H1 (cell line): ENCODE measurements around the gene DRAP1. TPM values are rescaled to one million over a fixed set of nuclear protein-coding genes. Genes with fewer than 3 reads are reported as not detected.

Source experiments
- CTCF ChIA-PET: fragments of 300-600 bp; sonication (Branson Sonifier 250); formaldehyde crosslinking; loops from one replicate; lab custom pipeline; 2021; ENCODE audit not compliant: partially characterized antibody; lab: Charles Lee
- POLR2A ChIA-PET: fragments of 300-600 bp; sonication (Branson Sonifier 250); formaldehyde crosslinking; loops from one replicate; lab custom pipeline; 2021; ENCODE audit warnings: inconsistent platforms; ENCODE audit not compliant: partially characterized antibody; lab: Charles Lee
- DNase-seq, 2 experiments: peaks; one replicate each; pipeline versions ENCODE4 v3.0.0 to v3.0.0-alpha.2; 2010 to 2022; ENCODE audit warnings: low spot score in 2 of 2, low read depth in 1 of 2, mixed read lengths in 1 of 2
- FAIRE-seq: peaks from 2 replicates; lab custom pipeline; 2011; peaks lifted over from hg19 to GRCh38; lab: Jason Lieb, UNC
- H2AFZ ChIP-seq: 2 replicates; pipeline ENCODE4 v1.8.1; 2012; ENCODE audit warnings: low read length, inconsistent platforms
- H2AK5ac ChIP-seq: 2 replicates; pipeline ENCODE4 v1.6.1; 2013; ENCODE audit warnings: low read depth, low read length
- H2BK120ac ChIP-seq: replicated peaks from 2 replicates; pipeline ENCODE3; 2013; ENCODE audit warnings: low read depth, low read length, inconsistent platforms
- H2BK12ac ChIP-seq: 2 replicates; pipeline ENCODE4 v1.6.1; 2013; ENCODE audit warnings: low read depth, low read length
- H2BK15ac ChIP-seq: 2 replicates; pipeline ENCODE4 v1.6.1; 2013; ENCODE audit warnings: low read length
- H2BK20ac ChIP-seq: 2 replicates; pipeline ENCODE4 v1.6.1; 2013; ENCODE audit warnings: low read length
- H2BK5ac ChIP-seq: 2 replicates; pipeline ENCODE4 v1.6.1; 2013; ENCODE audit warnings: low read depth, low read length
- H3K14ac ChIP-seq: 2 replicates; pipeline ENCODE4 v1.6.1; 2013; ENCODE audit warnings: inconsistent platforms; ENCODE audit not compliant: insufficient read length
- H3K18ac ChIP-seq: 2 replicates; pipeline ENCODE4 v1.6.1; 2013; ENCODE audit warnings: low read length; ENCODE audit errors: extremely low read depth
- H3K23ac ChIP-seq: 2 replicates; pipeline ENCODE4 v1.6.1; 2013; ENCODE audit warnings: inconsistent platforms; ENCODE audit not compliant: insufficient read length
- H3K23me2 ChIP-seq: 2 replicates; pipeline ENCODE4 v1.6.1; 2013; ENCODE audit warnings: low read depth, low read length
- H3K27ac ChIP-seq: 2 replicates; pipeline ENCODE4 v1.6.1; 2011; ENCODE audit warnings: low read depth, low read length, inconsistent platforms
- H3K27me3 ChIP-seq, 4 experiments: replicated peaks in 1 of 4; 1 replicate in 1 of 4; 2 replicates in 3 of 4; pipeline versions ENCODE4 v1.6.1 to v1.8.1; 2011 to 2013; ENCODE audit warnings: low read length in 3 of 4, mild to moderate bottlenecking in 3 of 4, inconsistent platforms in 2 of 4, mixed read lengths in 2 of 4, moderate library complexity in 1 of 4; ENCODE audit not compliant: control insufficient read depth in 3 of 4, insufficient read depth in 3 of 4; ENCODE audit errors: extremely low read depth in 1 of 4
- H3K36me3 ChIP-seq, 4 experiments: 2 replicates each; pipeline versions ENCODE4 v1.6.1 to v1.8.1; 2011 to 2013; ENCODE audit warnings: mild to moderate bottlenecking in 4 of 4, low read length in 3 of 4, moderate library complexity in 2 of 4, control low read depth in 1 of 4, inconsistent platforms in 1 of 4; ENCODE audit not compliant: insufficient read depth in 4 of 4, control insufficient read depth in 2 of 4
- H3K4ac ChIP-seq: replicated peaks from 2 replicates; pipeline ENCODE3; 2013; ENCODE audit warnings: low read length, low read depth, mixed read lengths, inconsistent platforms; ENCODE audit not compliant: insufficient read length
- H3K4me1 ChIP-seq, 4 experiments: replicated peaks in 1 of 4; 1 replicate in 1 of 4; 2 replicates in 3 of 4; pipeline versions ENCODE4 v1.6.1 to v1.8.1; 2011 to 2013; ENCODE audit warnings: low read length in 3 of 4, inconsistent platforms in 2 of 4, mixed read lengths in 1 of 4; ENCODE audit not compliant: insufficient read depth in 4 of 4, control insufficient read depth in 3 of 4
- H3K4me2 ChIP-seq, 2 experiments: 2 replicates each; pipeline versions ENCODE4 v1.6.1 to v1.8.1; 2011 to 2013; ENCODE audit warnings: low read depth in 2 of 2, low read length in 2 of 2, control low read depth in 1 of 2, inconsistent platforms in 1 of 2, mild to moderate bottlenecking in 1 of 2; ENCODE audit not compliant: insufficient read depth in 1 of 2
- H3K4me3 ChIP-seq, 4 experiments: fragments of 200-600, 300-600 bp in 1 of 4; sonication (generic), shearing (Covaris generic), sonication (Bioruptor Twin) in 1 of 4; 2 replicates each; pipeline versions ENCODE4 v1.5.1 to v1.8.1; 2011 to 2016; ENCODE audit warnings: low read length in 4 of 4, low read depth in 3 of 4, control low read depth in 2 of 4, inconsistent platforms in 2 of 4, mild to moderate bottlenecking in 2 of 4, mixed read lengths in 1 of 4, moderate library complexity in 1 of 4; ENCODE audit not compliant: insufficient read depth in 2 of 4; ENCODE audit errors: extremely low read depth in 1 of 4
- H3K56ac ChIP-seq: replicated peaks from 2 replicates; pipeline ENCODE3; 2013; ENCODE audit warnings: low read depth, mild to moderate bottlenecking, mixed read lengths, low read length, inconsistent platforms; ENCODE audit not compliant: insufficient read length
- H3K79me1 ChIP-seq: 2 replicates; pipeline ENCODE4 v1.6.1; 2013; ENCODE audit warnings: low read depth, low read length, control low read depth
- H3K79me2 ChIP-seq, 2 experiments: 2 replicates each; pipeline versions ENCODE4 v1.6.1 to v1.8.1; 2012 to 2013; ENCODE audit warnings: low read length in 2 of 2, mild to moderate bottlenecking in 2 of 2, inconsistent platforms in 1 of 2; ENCODE audit not compliant: insufficient read depth in 2 of 2, control insufficient read depth in 1 of 2
- H3K9ac ChIP-seq, 4 experiments: replicated peaks in 1 of 4; 1 replicate in 1 of 4; 2 replicates in 3 of 4; pipeline versions ENCODE4 v1.6.1 to v1.8.1; 2011 to 2013; ENCODE audit warnings: low read depth in 3 of 4, low read length in 3 of 4, control low read depth in 2 of 4, mild to moderate bottlenecking in 2 of 4, moderate library complexity in 2 of 4, inconsistent platforms in 1 of 4; ENCODE audit errors: extremely low read depth in 1 of 4
- H3K9me3 ChIP-seq, 2 experiments: 2 replicates each; pipeline versions ENCODE4 v1.6.1 to v1.8.1; 2012 to 2013; ENCODE audit warnings: mild to moderate bottlenecking in 2 of 2, moderate library complexity in 2 of 2, control low read depth in 1 of 2, inconsistent platforms in 1 of 2, low read depth in 1 of 2, low read length in 1 of 2, mixed read lengths in 1 of 2; ENCODE audit not compliant: insufficient read depth in 2 of 2
- H4K20me1 ChIP-seq, 2 experiments: replicated peaks in 1 of 2; 2 replicates each; pipeline versions ENCODE3 to v1.8.1; 2011 to 2013; ENCODE audit warnings: inconsistent platforms in 2 of 2, low read length in 2 of 2, mild to moderate bottlenecking in 1 of 2; ENCODE audit not compliant: insufficient read depth in 2 of 2, control insufficient read depth in 1 of 2
- H4K5ac ChIP-seq: 2 replicates; pipeline ENCODE4 v1.6.1; 2013; ENCODE audit warnings: low read length, low read depth, mixed read lengths, inconsistent platforms; ENCODE audit not compliant: insufficient read length
- H4K8ac ChIP-seq: 2 replicates; pipeline ENCODE4 v1.8.0; 2013; ENCODE audit warnings: mild to moderate bottlenecking, moderate library complexity, low read length, inconsistent platforms; ENCODE audit not compliant: insufficient read depth; ENCODE audit errors: extremely low read depth
- H4K91ac ChIP-seq: replicated peaks from 2 replicates; pipeline ENCODE3; 2013; ENCODE audit warnings: low read length, mixed read lengths, inconsistent platforms; ENCODE audit not compliant: insufficient read length
- ASH2L ChIP-seq: fragments of 200-600, 300-600 bp; sonication (generic); IDR thresholded peaks from one replicate; pipeline ENCODE4 v1.7.1; 2017; ENCODE audit warnings: low read length
- BRCA1 ChIP-seq: IDR thresholded peaks from 2 replicates; pipeline ENCODE4 v1.6.1; 2012; ENCODE audit warnings: low read depth, low read length, improper control_type of control experiment
- CHD1 ChIP-seq: IDR thresholded peaks from 2 replicates; pipeline ENCODE4 v1.6.1; 2012; ENCODE audit warnings: low read depth, low read length, improper control_type of control experiment
- CTBP2 ChIP-seq: IDR thresholded peaks from 2 replicates; pipeline ENCODE4 v1.7.0; 2011; ENCODE audit warnings: borderline replicate concordance, mild to moderate bottlenecking, moderate library complexity, mixed read lengths, low read length; ENCODE audit not compliant: insufficient read depth, insufficient read length
- HDAC2 ChIP-seq, 2 experiments: fragments of 300-600 bp in 1 of 2; sonication (generic) in 1 of 2; IDR thresholded peaks; 2 replicates each; pipeline ENCODE4 v1.6.1; 2011 to 2012; ENCODE audit warnings: low read depth in 2 of 2, low read length in 2 of 2, mild to moderate bottlenecking in 2 of 2, moderate library complexity in 2 of 2, borderline replicate concordance in 1 of 2, inconsistent platforms in 1 of 2
- KDM4A ChIP-seq: IDR thresholded peaks from one replicate; pipeline ENCODE4 v1.7.1; 2012; ENCODE audit warnings: low read depth, mild to moderate bottlenecking, moderate library complexity, low read length, inconsistent platforms; ENCODE audit not compliant: severe bottlenecking
- POU5F1 ChIP-seq: IDR thresholded peaks from 2 replicates; pipeline ENCODE4 v1.6.1; 2011; ENCODE audit warnings: low read depth, mild to moderate bottlenecking, low read length, moderate library complexity
- SP2 ChIP-seq: IDR thresholded peaks from 2 replicates; pipeline ENCODE4 v1.6.1; 2012; ENCODE audit warnings: mild to moderate bottlenecking, low read length, inconsistent platforms
- SP4 ChIP-seq: IDR thresholded peaks from 2 replicates; pipeline ENCODE4 v1.6.1; 2012; ENCODE audit warnings: low read length, inconsistent platforms
- SRF ChIP-seq: IDR thresholded peaks from 2 replicates; pipeline ENCODE4 v1.6.1; 2011; ENCODE audit warnings: mild to moderate bottlenecking, low read depth, low read length, moderate library complexity
- SUZ12 ChIP-seq: fragments of 200-600 bp; sonication (generic); IDR thresholded peaks from 2 replicates; pipeline ENCODE4 v1.6.1; 2012; ENCODE audit warnings: mild to moderate bottlenecking, inconsistent platforms, low read length, moderate library complexity, mixed read lengths
- TAF7 ChIP-seq: optimal IDR thresholded peaks from 2 replicates; pipeline ENCODE3; 2011; ENCODE audit warnings: low read depth, mild to moderate bottlenecking, inconsistent platforms, low read length, moderate library complexity, borderline replicate concordance
- TBP ChIP-seq: IDR thresholded peaks from 2 replicates; pipeline ENCODE4 v1.6.1; 2011; ENCODE audit warnings: low read depth, low read length, improper control_type of control experiment
- TCF12 ChIP-seq: IDR thresholded peaks from 2 replicates; pipeline ENCODE4 v1.6.1; 2011; ENCODE audit warnings: low read depth, mild to moderate bottlenecking, low read length
- TEAD4 ChIP-seq: IDR thresholded peaks from 2 replicates; pipeline ENCODE4 v1.6.1; 2012; ENCODE audit warnings: low read depth, low read length, inconsistent platforms, mixed read lengths
- WGBS, 2 experiments: shearing (Covaris generic) in 1 of 2; methylation state at CpG; one replicate each; pipeline versions ENCODE4 v1.1.6 to v1.1.7; 2013 to 2015; ENCODE audit warnings: low lambda C conversion rate in 2 of 2, mixed read lengths in 2 of 2, inconsistent platforms in 1 of 2, low coverage in 1 of 2, missing lambda C conversion rate in 1 of 2; ENCODE audit not compliant: insufficient replicate concordance in 2 of 2, insufficient coverage in 1 of 2, insufficient read length in 1 of 2; ENCODE audit errors: extremely low coverage in 1 of 2, missing lambda C conversion rate in 1 of 2; 5-methylcytosine and 5-hydroxymethylcytosine counted together
- polyA plus RNA-seq, 7 experiments: library from polyadenylated mRNA; depleted of rRNA in 3 of 7; stranded (reverse) in 5 of 7; unstranded in 2 of 7; fragments of >200 nt in 5 of 7; fragments of 200-250 nt in 2 of 7; gene quantifications; 1 replicate in 5 of 7; 2 replicates in 1 of 7; 4 replicates in 1 of 7; pipeline versions ENCODE4 v1.2.1 to v1.2.3, GENCODE V29; 2011 to 2013; ENCODE audit warnings: missing spikeins in 2 of 7, mixed read lengths in 2 of 7
- total RNA-seq: library from RNA; stranded (reverse); fragmentation: NEBNext Ultra II Directional; extraction: Animal tissue kit (Norgen Biotek cat#: 25700); gene quantifications from 2 replicates; pipeline ENCODE4 v1.2.1, GENCODE V29; 2021

DRAP1 gene
- total and polyA plus RNA-seq, 2 of the 8 experiments (the other 6 are each of a cell fraction or from before 2014, with no cell fraction given): 62.5 to 98.7 TPM

- Histone ChIP-seq H2AK5ac (no peak overlapping the region), H3K79me2 (peaks cover 0 to 7% of the 10 kb centered on the region in 2 experiments; a peak in 2 of 4 replicates), H3K36me3 (peaks cover 0 to 8% (median 5%) of the 10 kb centered on the region in 4 experiments; a peak in 4 of 8 replicates), H3K4ac (no peak overlapping the region), H3K4me1 (peaks cover 0 to 14% (median 9%) of the 10 kb centered on the region in 4 experiments; a peak in 4 of 7 replicates), H3K18ac (no peak overlapping the region), H2BK120ac (no peak overlapping the region), H3K27ac (no peak overlapping the region), H3K23ac (no peak overlapping the region), H3K79me1 (peaks cover 7% of the 10 kb centered on the region; the same call in 1 of the 2 replicates), H2AFZ (no peak overlapping the region), H3K23me2 (peaks cover 13% of the 10 kb centered on the region; the same call in 1 of the 2 replicates), H3K4me2 (no peak overlapping the region), H3K4me3 (no peak overlapping the region), H4K20me1 (peaks cover 0 to 3% of the 10 kb centered on the region in 2 experiments), H2BK15ac (no peak overlapping the region), H2BK12ac (no peak overlapping the region), H4K91ac (no peak overlapping the region), H2BK5ac (no peak overlapping the region), H3K56ac (no peak overlapping the region), H3K27me3 (no peaks in the 10 kb centered on the region), H3K14ac (no peak overlapping the region), H4K5ac (no peak overlapping the region), H3K9me3 (no peaks in the 10 kb centered on the region), H4K8ac (no peak overlapping the region), H2BK20ac (no peak overlapping the region), H3K9ac (no peak overlapping the region)
- ChIA-PET POLR2A (interaction anchor here (1.0 to 3.0 kb wide), 5 partner anchors 9 to 48 kb away, joined by 3 to 12 read pairs (median 5); partner anchors contain the start of gene CCDC85B), CTCF (interaction anchor here (0.8 to 3.5 kb wide), 13 partner anchors 10 to 382 kb away, joined by 3 to 19 read pairs (median 4); partner anchors contain the start of gene FIBP)
- DNase-seq (no peak), FAIRE-seq (no peak)
- WGBS, 2 experiments: 83% methylated on average over 3 of the region's 3 CpGs; no CpG with 5 or more reads in 1 of the 2 experiments
- TF ChIP-seq BRCA1 (no peak), TCF12 (no peak), CTBP2 (no peak), TBP (no peak), ASH2L (no peak), CHD1 (no peak), SRF (no peak), HDAC2 (IDR thresholded peaks at IDR 0.05; ENCODE audit: borderline replicate concordance in 1 of 2, low read depth in 2 of 2, low read length in 2 of 2) (no peak), SP4 (no peak), KDM4A (no peak), POU5F1 (no peak), SUZ12 (no peak), SP2 (no peak), TAF7 (no peak), TEAD4 (no peak)
Measured at GRCh38 chr11:65922565-65922964, 3.3 kb downstream of the DRAP1 start.
